ENCODE measurements around the gene ROR2. TPM values are rescaled to one million over a fixed set of nuclear protein-coding genes. Genes with fewer than 3 reads are reported as not detected.

The ROR2 gene
- polyA plus RNA-seq, 4 donors: 0.54 to 5.6 (median 3.2) TPM; not detected in 1

GRCh38 chr9:91760906-91761305, 189.1 kb downstream of the ROR2 start:
- Histone ChIP-seq H3K27ac (ENCODE audit: low read depth in 1 of 3, low read length in 2 of 3) (peak overlapping the region in 1 of 3 donors; percentile 78), H3K27me3 (ENCODE audit: control insufficient read depth in 3 of 3, insufficient read depth in 3 of 3, low read length in 3 of 3) (no peaks in the 10 kb centered on the region), H3K4me1 (ENCODE audit: control insufficient read depth in 3 of 3, insufficient read depth in 2 of 3, low read depth in 1 of 3, low read length in 2 of 3) (peaks cover 0 to 9% (median 0%) of the 10 kb centered on the region in 3 donors), H3K36me3 (ENCODE audit: control insufficient read depth in 3 of 3, insufficient read depth in 2 of 3, low read depth in 1 of 3, low read length in 3 of 3) (peaks cover 0 to 16% (median 0%) of the 10 kb centered on the region in 3 donors), H3K4me3 (ENCODE audit: low read depth in 1 of 3, low read length in 3 of 3) (no peak overlapping the region), H3K9me3 (ENCODE audit: control insufficient read depth in 2 of 2, insufficient read depth in 1 of 2, low read depth in 1 of 2, low read length in 1 of 2) (peaks cover 0 to 19% of the 10 kb centered on the region in 2 donors)
- DNase-seq (peak; percentile 90 to 91), FAIRE-seq (peak; percentile 80)
- WGBS, 3 donors: 15 to 50% (median 22%) methylated on average over 1 of the region's 1 CpG

- Histone ChIP-seq H3K4me1 (ENCODE audit: control insufficient read depth in 3 of 3, insufficient read depth in 2 of 3, low read depth in 1 of 3, low read length in 2 of 3) (peaks cover 0 to 9% (median 0%) of the 10 kb centered on the region in 3 donors), H3K36me3 (ENCODE audit: control insufficient read depth in 3 of 3, insufficient read depth in 2 of 3, low read depth in 1 of 3, low read length in 3 of 3) (peaks cover 0 to 29% (median 0%) of the 10 kb centered on the region in 3 donors), H3K27me3 (ENCODE audit: control insufficient read depth in 3 of 3, insufficient read depth in 3 of 3, low read length in 3 of 3) (no peaks in the 10 kb centered on the region), H3K27ac (ENCODE audit: low read depth in 1 of 3, low read length in 2 of 3) (no peak overlapping the region), H3K9me3 (ENCODE audit: control insufficient read depth in 2 of 2, insufficient read depth in 1 of 2, low read depth in 1 of 2, low read length in 1 of 2) (peaks cover 0 to 19% of the 10 kb centered on the region in 2 donors), H3K4me3 (ENCODE audit: low read depth in 1 of 3, low read length in 3 of 3) (no peak overlapping the region)
- 60 to 81% (median 66%) methylated on average over 5 of the region's 5 CpGs for WGBS, 3 donors
- FAIRE-seq (no peak), DNase-seq (peak; percentile 17 to 21)
These were observed 191.5 kb downstream of the ROR2 start for GRCh38 chr9:91758491-91758981.

- DNase-seq (no peak), FAIRE-seq (no peak)
- Histone ChIP-seq H3K4me1 (ENCODE audit: control insufficient read depth in 3 of 3, insufficient read depth in 2 of 3, low read depth in 1 of 3, low read length in 2 of 3) (peaks cover 0 to 9% (median 0%) of the 10 kb centered on the region in 3 donors), H3K36me3 (ENCODE audit: control insufficient read depth in 3 of 3, insufficient read depth in 2 of 3, low read depth in 1 of 3, low read length in 3 of 3) (peaks cover 0 to 31% (median 0%) of the 10 kb centered on the region in 3 donors), H3K27ac (ENCODE audit: low read depth in 1 of 3, low read length in 2 of 3) (no peak overlapping the region), H3K9me3 (ENCODE audit: control insufficient read depth in 2 of 2, insufficient read depth in 1 of 2, low read depth in 1 of 2, low read length in 1 of 2) (peaks cover 0 to 19% of the 10 kb centered on the region in 2 donors), H3K27me3 (ENCODE audit: control insufficient read depth in 3 of 3, insufficient read depth in 3 of 3, low read length in 3 of 3) (no peaks in the 10 kb centered on the region), H3K4me3 (ENCODE audit: low read depth in 1 of 3, low read length in 3 of 3) (no peak overlapping the region)
- WGBS, 3 donors: 85 to 93% (median 87%) methylated on average over 4 of the region's 4 CpGs
These were observed 192.2 kb downstream of the ROR2 start for GRCh38 chr9:91757782-91758181.

GRCh38 chr9:91756510-91756780, 193.6 kb downstream of the ROR2 start:
- FAIRE-seq: no peak
- WGBS, 3 donors: 81 to 99% (median 86%) methylated on average over 4 of the region's 4 CpGs

GRCh38 chr9:91755761-91756509, 194.1 kb downstream of the ROR2 start:
- no peaks in the 10 kb centered on the region for H3K4me1 ChIP-seq (ENCODE audit: control insufficient read depth in 3 of 3, insufficient read depth in 2 of 3, low read depth in 1 of 3, low read length in 2 of 3)
- FAIRE-seq (no peak), DNase-seq (no peak)
- H3K27me3 ChIP-seq (ENCODE audit: control insufficient read depth in 3 of 3, insufficient read depth in 3 of 3, low read length in 3 of 3): no peaks in the 10 kb centered on the region
- peaks cover 0 to 31% (median 0%) of the 10 kb centered on the region in 3 donors for H3K36me3 ChIP-seq (ENCODE audit: control insufficient read depth in 3 of 3, insufficient read depth in 2 of 3, low read depth in 1 of 3, low read length in 3 of 3)
- H3K9me3 ChIP-seq (ENCODE audit: control insufficient read depth in 2 of 2, insufficient read depth in 1 of 2, low read depth in 1 of 2, low read length in 1 of 2): peaks cover 0 to 14% of the 10 kb centered on the region in 2 donors
- WGBS, 3 donors: 85% methylated on average over 16 of the region's 16 CpGs
- no peak overlapping the region for H3K4me3 ChIP-seq (ENCODE audit: low read depth in 1 of 3, low read length in 3 of 3)
- no peak overlapping the region for H3K27ac ChIP-seq (ENCODE audit: low read depth in 1 of 3, low read length in 2 of 3)

More at GRCh38 chr9:91756510-91756780, 193.6 kb downstream of the ROR2 start:
- no peak for DNase-seq
- Histone ChIP-seq H3K27ac (ENCODE audit: low read depth in 1 of 3, low read length in 2 of 3) (no peak overlapping the region), H3K36me3 (ENCODE audit: control insufficient read depth in 3 of 3, insufficient read depth in 2 of 3, low read depth in 1 of 3, low read length in 3 of 3) (peaks cover 0 to 31% (median 0%) of the 10 kb centered on the region in 3 donors), H3K9me3 (ENCODE audit: control insufficient read depth in 2 of 2, insufficient read depth in 1 of 2, low read depth in 1 of 2, low read length in 1 of 2) (peaks cover 0 to 14% of the 10 kb centered on the region in 2 donors), H3K4me1 (ENCODE audit: control insufficient read depth in 3 of 3, insufficient read depth in 2 of 3, low read depth in 1 of 3, low read length in 2 of 3) (peaks cover 0 to 4% (median 0%) of the 10 kb centered on the region in 3 donors), H3K27me3 (ENCODE audit: control insufficient read depth in 3 of 3, insufficient read depth in 3 of 3, low read length in 3 of 3) (no peaks in the 10 kb centered on the region), H3K4me3 (ENCODE audit: low read depth in 1 of 3, low read length in 3 of 3) (no peak overlapping the region)

GRCh38 chr9:91753711-91754110, 196.3 kb downstream of the ROR2 start:
- WGBS, 3 donors: 48 to 73% (median 50%) methylated on average over 2 of the region's 2 CpGs
- peaks cover 0 to 4% of the 10 kb centered on the region in 2 donors for H3K9me3 ChIP-seq (ENCODE audit: control insufficient read depth in 2 of 2, insufficient read depth in 1 of 2, low read depth in 1 of 2, low read length in 1 of 2)
- H3K27me3 ChIP-seq (ENCODE audit: control insufficient read depth in 3 of 3, insufficient read depth in 3 of 3, low read length in 3 of 3): no peaks in the 10 kb centered on the region
- H3K4me3 ChIP-seq (ENCODE audit: low read depth in 1 of 3, low read length in 3 of 3): no peak overlapping the region
- H3K4me1 ChIP-seq (ENCODE audit: control insufficient read depth in 3 of 3, insufficient read depth in 2 of 3, low read depth in 1 of 3, low read length in 2 of 3): no peaks in the 10 kb centered on the region
- H3K36me3 ChIP-seq (ENCODE audit: control insufficient read depth in 3 of 3, insufficient read depth in 2 of 3, low read depth in 1 of 3, low read length in 3 of 3): peaks cover 0 to 28% (median 0%) of the 10 kb centered on the region in 3 donors
- H3K27ac ChIP-seq (ENCODE audit: low read depth in 1 of 3, low read length in 2 of 3): no peak overlapping the region
- DNase-seq (no peak), FAIRE-seq (no peak)

- 83 to 86% (median 85%) methylated on average over 2 of the region's 2 CpGs for WGBS, 3 donors
- Histone ChIP-seq H3K4me1 (ENCODE audit: control insufficient read depth in 3 of 3, insufficient read depth in 2 of 3, low read depth in 1 of 3, low read length in 2 of 3) (no peaks in the 10 kb centered on the region), H3K27ac (ENCODE audit: low read depth in 1 of 3, low read length in 2 of 3) (no peak overlapping the region), H3K36me3 (ENCODE audit: control insufficient read depth in 3 of 3, insufficient read depth in 2 of 3, low read depth in 1 of 3, low read length in 3 of 3) (peaks cover 0 to 23% (median 0%) of the 10 kb centered on the region in 3 donors), H3K27me3 (ENCODE audit: control insufficient read depth in 3 of 3, insufficient read depth in 3 of 3, low read length in 3 of 3) (no peaks in the 10 kb centered on the region), H3K9me3 (ENCODE audit: control insufficient read depth in 2 of 2, insufficient read depth in 1 of 2, low read depth in 1 of 2, low read length in 1 of 2) (peaks cover 0 to 2% of the 10 kb centered on the region in 2 donors), H3K4me3 (ENCODE audit: low read depth in 1 of 3, low read length in 3 of 3) (no peak overlapping the region)
- no peak for FAIRE-seq
- no peak for DNase-seq
These were observed 198.1 kb downstream of the ROR2 start for GRCh38 chr9:91751922-91752321.

GRCh38 chr9:91750343-91750742, 199.7 kb downstream of the ROR2 start:
- Histone ChIP-seq H3K9me3 (ENCODE audit: control insufficient read depth in 2 of 2, insufficient read depth in 1 of 2, low read depth in 1 of 2, low read length in 1 of 2) (peaks cover 0 to 2% of the 10 kb centered on the region in 2 donors), H3K27ac (ENCODE audit: low read depth in 1 of 3, low read length in 2 of 3) (no peak overlapping the region), H3K27me3 (ENCODE audit: control insufficient read depth in 3 of 3, insufficient read depth in 3 of 3, low read length in 3 of 3) (no peaks in the 10 kb centered on the region), H3K4me1 (ENCODE audit: control insufficient read depth in 3 of 3, insufficient read depth in 2 of 3, low read depth in 1 of 3, low read length in 2 of 3) (no peaks in the 10 kb centered on the region), H3K4me3 (ENCODE audit: low read depth in 1 of 3, low read length in 3 of 3) (no peak overlapping the region), H3K36me3 (ENCODE audit: control insufficient read depth in 3 of 3, insufficient read depth in 2 of 3, low read depth in 1 of 3, low read length in 3 of 3) (peaks cover 0 to 12% (median 0%) of the 10 kb centered on the region in 3 donors)
- peak in 1 of 2 donors; percentile 14 for DNase-seq
- 61 to 78% (median 67%) methylated on average over 6 of the region's 6 CpGs for whole genome bisulfite sequencing, 3 donors
- no peak for FAIRE-seq

Data from small intestine (tissue), 7 donors.